ENCODE results near the gene ANKRD62.

DNA sequence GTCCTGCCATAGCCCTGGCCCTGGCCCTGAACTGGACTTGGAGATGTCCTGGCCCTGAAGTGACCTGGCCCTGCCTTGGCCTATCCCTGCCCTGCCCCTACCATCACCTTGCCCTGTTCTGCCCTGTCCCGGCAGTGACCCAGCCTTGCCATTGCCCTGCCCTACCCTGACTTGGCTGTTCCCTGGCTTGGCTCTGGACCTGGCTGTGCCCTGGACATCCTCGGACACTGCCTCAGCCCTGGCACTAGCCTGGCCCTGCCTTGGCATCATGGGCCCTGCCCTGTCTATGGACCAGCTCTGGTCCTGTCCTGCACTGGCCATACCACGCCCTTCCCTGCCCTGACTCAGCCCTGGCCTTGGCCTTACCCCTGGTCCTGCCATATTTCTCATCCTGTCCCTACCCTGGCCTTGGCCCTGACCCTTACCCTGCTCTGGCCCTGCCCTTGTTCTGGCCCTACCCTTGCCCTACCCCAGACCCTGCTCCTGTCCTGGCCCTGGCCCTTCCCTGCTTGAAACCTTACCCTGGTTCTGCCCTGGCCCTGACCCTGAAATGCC is 6.1 kb upstream of the ANKRD62 start:
- TF ChIP-seq SUZ12 (IDR thresholded peaks at IDR 0.05; ENCODE audit: extremely low read depth, insufficient read depth, insufficient read length) (no peak), YY1 (IDR thresholded peaks at IDR 0.05; ENCODE audit: insufficient read depth, insufficient read length) (no peak), ZNF274 (IDR thresholded peaks at IDR 0.05; ENCODE audit: low read depth, low read length) (no peak)
